Activated CD8-positive, alpha-beta memory T cell treated with anti-CD3 and anti-CD28 coated beads for 48 hours (primary cell): ENCODE results near the gene BCL6B.

ENCODE experiments used
- DNase-seq, 3 experiments: peaks; one replicate each; pipeline ENCODE4 v3.0.0-alpha.2; 2020; ENCODE audit warnings: low read depth in 2 of 3, low spot score in 2 of 3

BCL6B gene

DNA sequence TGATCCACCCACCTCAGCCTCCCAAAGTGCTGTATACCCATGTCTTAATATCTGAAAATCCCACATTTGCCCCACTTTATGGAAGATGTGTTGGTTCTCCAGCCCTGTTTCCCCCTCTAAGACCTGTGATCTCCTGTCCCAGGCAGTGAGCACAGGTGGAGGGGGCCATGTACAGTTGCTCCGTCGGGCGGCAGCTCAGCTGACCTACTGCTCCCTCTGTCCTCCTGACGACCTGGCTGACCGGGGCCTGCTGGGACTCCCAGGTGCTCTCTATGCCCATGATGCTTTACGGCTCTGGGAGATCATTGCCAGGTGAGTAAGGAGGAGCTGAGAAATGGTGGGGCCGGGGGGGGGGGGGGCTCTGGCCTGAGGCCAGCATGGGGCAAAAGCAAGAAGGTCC is 17.1 kb upstream of the BCL6B start:
- DNase-seq = no peak

DNA sequence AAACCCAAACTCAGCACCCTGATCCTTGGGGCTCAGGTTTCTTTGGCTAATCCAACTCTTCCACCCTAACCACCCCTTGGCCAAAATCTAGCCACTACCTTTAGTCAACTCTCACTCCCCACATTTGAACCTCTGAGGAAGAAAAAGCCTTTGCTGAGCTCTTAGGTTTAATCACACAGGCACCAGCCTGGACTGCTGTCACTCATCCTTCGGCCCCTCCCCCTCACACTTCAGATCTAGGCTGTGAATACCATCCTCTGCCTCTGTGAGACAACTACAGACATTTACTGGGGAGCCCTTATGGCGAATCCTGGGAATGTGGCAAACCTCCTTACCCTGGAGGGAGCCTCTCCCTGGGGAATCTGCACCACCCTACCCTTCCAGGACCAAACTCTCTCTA is 15.7 kb upstream of the BCL6B start:
- no peak for DNase-seq

DNA sequence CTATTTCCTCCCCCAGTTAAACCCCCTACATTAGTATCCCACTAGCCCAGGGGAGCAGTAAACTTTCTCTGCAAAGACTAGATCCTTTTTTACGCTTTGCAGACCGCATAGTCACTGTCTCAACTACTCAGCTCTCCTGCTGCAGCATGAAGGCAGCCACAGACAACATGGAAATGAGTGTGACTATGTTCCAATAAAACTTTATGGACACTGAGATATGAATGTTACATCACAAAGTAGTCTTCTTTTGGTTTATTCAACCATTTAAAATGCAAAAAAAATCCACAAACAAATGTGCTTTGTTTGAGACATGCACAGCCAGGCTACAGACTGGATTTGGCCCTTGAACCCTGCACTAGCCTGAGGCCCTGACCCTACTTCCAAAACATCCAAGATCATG is 12.3 kb upstream of the BCL6B start:
- DNase-seq = no peak

DNA sequence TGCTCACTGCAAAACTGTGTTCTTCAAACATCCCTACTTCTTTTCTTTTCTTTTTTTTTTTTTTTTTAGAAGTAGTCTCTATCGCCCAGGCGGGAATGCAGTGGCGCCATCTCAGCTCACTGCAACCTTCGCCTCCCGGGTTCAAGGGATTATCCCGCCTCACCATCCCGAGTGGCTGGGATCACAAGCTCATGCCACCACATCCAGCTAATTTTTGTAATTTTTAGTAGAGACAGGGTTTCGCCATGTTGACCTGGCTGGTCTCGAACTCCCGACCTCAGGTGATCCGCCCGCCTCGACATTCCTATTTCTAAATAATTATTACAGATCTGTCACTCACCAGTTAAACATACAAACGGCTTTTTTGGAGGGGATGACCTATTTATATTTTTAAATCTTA is 11.4 kb upstream of the BCL6B start:
- DNase-seq = no peak

DNA sequence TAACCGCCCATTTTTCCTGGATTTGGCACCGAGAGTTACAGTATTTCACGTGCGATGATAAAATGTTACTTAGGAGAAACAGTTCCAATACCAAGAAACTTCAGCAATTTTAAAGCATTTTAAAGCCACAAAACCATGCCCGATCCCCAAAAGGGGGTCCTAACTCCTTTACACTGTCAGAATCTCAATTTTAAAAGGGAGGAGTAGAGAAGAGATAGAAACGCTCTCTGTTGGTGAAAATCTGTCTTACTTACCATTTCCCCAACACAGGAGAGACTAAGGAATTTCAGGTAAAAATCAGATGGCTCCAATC is 11.0 kb upstream of the BCL6B start:
- DNase-seq = no peak

DNA sequence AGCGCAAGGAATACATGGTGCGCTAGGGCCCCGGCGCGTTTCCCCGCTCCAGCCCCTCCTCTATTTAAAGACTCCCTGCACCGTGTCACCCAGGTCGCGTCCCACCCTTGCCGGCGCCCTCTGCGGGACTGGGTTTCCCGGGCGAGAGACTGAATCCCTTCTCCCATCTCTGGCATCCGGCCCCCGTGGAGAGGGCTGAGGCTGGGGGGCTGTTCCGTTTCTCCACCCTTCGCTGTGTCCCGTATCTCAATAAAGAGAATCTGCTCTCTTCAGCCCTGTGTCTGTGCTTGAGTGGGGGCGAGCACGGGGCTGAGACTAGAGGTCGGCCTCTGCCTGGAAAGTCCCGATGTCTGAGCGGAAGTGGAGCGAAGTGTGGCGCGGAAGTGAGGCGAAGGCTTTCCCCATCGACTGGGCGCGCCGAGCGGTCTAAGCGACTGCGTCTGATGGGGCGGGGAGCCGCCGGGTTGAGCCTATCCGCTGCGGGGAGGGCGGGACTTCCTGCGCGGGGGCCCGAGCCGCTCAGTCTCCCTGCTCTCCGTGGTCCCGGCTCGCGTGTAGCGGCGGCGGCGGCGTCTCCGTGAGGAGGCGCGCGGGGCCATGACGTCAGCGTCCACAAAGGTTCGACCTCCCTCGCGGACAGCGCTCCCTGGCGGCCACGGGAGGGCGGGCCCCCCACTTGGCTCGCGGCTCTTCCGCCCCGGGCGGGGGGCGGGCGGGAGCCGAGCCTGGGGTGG is 8.4 kb upstream of the BCL6B start:
- peak; percentile 87 to 90 (median 90) for DNase-seq

DNA sequence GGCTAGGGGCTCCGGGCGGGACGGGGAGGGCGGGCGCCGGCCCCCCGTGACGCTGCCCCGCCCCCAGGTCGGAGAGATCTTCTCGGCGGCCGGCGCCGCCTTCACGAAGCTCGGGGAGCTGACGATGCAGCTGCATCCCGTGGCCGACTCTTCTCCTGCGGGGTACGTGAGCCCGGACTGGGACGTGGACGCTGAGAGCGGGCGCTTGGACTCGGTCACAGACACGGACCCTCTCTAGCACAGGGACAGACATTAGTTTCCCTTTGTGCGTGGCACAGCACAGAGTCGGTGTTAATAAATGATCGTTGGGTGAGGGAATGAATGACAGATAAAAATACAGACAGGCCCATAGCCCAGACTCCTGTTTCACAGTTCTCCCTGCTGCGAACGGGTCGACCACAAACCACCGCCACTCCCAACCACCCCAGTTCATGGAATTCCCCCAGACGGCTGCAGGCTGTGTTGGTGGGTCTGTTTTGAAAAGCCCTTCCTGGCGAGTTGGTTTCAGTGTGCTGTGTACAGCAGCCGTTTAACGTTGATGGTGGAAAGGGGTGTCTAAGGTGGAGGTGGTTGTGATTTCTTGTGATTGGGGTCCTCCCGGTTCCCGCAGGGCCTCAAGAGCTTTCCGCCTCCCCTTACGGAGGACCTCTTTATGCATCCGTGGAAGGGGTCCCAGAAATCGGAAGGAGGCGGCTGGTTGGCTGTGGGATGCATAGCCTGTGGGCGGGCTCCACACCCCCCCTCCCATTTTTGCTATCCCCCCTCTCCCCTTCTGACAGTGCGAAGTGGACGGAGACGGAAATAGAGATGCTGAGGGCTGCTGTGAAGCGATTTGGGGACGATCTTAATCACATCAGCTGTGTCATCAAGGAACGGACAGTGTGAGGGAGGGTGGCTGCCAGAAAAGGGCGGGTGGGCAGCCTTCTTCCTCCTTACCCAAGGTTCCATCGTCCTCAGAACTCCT is 7.6 kb upstream of the BCL6B start:
- DNase-seq = peak in 2 of 3 experiments; percentile 50 to 75

DNA sequence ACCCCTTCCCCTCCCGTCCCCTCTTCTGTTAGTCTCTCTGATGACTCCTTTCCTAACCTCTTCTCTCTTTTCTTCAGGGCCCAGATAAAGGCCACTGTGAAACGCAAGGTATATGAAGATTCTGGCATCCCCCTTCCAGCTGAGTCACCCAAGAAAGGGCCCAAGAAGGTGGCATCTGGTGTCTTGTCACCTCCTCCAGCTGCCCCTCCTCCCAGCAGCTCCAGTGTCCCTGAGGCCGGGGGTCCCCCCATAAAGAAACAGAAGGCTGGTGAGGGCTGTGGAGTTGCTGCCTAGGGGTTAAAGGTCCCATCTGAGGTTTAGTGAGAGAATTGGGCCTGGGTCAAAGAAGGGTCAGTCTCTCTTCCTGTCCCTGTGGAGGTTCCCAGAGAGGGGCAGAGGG is 6.4 kb upstream of the BCL6B start:
- DNase-seq = no peak

DNA sequence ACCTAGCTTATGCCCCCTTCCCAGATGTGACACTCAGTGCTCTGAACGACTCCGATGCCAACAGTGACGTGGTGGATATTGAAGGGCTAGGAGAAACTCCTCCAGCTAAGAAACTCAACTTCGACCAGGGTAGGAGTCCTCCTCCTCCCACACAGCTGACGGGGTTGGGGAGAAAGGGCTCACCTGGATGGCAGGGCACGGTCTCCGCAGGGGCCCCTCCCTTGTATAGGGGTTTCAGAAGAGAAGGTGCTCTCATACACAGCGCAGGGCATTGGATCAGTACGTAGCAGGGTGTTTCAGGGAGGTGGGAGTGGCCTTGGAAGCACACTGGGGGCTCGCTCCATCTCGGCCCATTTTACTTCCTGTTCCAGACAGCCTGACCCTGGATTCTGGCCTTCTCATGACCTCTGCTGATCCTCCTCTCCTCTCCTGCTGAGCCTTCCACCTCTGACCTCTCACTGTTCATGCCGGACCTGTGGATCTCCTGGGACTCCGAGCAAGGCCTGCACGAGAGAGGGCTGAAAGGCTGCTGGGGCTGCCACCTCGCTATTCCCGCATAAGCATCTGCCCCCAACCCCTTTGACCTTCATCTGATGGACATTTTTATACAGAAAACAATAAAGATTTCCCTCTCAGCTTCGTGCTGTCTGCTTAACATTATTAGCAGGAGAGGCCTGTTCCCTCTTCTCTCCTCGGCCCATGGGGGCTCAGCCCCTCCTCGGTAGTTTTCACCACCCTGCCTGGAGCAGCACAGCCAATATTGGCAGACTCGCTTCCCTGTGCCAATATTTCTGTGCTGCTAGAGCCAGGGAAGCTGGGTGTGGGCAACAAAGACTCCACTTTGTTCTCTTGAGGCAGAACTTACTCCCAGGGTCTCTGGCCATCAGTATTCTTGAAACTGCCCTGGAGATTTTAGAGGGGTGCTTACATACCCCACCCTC is 5.7 kb upstream of the BCL6B start:
- no peak for DNase-seq

DNA sequence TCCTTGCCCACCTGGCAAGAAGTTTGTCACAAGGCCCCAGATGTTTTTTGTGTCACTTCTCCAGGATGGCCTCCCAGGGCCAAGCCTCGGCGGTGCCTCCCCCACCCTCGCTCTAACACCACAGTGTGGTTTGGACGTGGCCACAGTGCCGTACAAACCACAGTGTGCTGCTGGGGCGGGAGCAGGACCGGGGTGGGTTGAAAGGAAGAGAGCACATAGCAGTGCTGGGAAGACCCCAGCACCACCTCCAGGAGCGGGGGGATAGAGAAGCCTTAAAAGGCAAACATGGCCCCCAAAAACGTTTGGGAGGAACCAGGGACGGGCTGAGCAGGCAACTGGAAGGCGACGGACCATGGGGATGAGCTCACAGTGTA is 5.0 kb upstream of the BCL6B start:
- DNase-seq = no peak

DNA sequence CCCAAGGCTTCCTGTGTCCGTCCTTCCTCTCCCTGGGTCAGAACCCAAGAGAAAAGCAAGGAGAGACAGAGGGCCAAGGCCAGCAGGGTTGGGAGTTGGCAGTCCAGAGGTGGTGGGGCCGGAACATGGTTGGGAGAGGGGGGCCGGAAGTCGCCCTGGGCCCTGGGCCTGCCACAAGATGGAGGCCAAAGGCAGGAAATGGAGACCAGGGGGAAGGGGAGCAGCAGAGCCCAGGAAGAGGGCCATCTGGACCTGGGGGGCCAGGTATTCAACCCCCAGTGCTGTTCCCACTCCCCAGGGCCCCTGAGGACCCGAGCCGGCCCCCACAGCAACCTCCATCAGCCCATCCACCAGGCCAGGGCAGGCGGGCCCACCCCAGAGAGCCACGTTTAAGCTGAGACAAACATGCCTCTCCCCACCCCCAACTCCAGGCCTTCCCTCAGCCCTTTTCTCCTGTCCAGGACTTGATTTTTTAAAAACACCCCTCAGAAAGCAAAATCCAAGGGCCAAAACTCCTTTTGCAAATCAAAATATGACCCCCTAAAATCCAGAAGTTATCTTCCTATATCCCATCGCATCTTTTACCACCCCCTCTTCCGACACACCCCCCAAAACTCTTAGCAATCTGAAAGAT is 4.4 kb upstream of the BCL6B start:
- DNase-seq = no peak

DNA sequence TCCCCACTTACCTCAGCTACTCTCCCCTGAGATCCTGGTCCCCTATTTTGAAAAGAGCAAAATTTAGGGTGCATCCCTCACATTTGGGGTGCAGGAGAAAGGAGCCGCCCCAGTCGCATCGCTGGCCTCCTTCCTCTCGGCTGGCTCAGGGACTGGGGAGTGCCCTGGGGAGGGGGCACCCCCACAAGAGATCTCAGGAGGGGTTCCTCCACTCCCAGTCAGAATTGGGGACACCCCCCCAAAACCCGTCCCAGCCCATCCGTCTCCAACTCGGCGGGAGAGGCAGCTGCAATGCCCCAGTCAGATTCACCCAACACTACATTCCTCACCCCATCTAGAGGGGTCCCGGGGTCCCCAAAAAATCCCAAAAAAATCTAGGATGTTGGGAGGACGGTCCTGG is 3.5 kb upstream of the BCL6B start:
- no peak for DNase-seq

DNA sequence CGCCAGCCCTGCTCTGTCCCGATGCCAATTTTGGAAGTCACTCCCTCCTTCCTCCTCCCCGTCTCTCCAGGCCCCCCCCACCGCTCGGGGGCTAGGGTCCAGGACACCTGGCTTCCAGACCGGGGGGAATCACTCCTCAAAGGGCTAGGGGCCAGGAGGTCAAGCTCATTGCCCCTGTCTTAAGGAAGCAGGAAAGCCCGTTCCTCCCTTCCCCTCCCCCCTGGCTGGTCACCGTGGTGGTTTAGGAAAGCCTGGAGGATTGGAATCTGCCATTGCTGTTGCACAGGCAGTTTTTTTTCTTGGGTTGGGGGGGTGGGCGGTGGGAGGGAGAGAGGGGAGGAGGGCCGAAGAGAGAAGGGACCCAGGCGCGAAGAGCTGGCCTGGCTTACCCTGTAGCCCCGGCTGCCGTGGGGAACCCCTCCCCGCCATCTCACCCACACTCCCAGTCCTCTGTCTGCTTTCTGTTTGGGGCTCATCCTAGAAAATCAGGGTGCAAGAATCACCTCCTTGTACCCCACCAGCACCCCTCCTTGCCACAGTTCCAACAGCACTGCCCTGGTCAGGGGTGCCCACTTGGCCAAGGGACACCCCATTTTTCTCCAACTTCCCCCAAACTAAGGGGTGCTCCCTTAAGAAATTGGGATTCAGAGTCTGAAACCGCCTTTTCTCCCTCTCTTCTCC is 2.9 kb upstream of the BCL6B start:
- DNase-seq = no peak

DNA sequence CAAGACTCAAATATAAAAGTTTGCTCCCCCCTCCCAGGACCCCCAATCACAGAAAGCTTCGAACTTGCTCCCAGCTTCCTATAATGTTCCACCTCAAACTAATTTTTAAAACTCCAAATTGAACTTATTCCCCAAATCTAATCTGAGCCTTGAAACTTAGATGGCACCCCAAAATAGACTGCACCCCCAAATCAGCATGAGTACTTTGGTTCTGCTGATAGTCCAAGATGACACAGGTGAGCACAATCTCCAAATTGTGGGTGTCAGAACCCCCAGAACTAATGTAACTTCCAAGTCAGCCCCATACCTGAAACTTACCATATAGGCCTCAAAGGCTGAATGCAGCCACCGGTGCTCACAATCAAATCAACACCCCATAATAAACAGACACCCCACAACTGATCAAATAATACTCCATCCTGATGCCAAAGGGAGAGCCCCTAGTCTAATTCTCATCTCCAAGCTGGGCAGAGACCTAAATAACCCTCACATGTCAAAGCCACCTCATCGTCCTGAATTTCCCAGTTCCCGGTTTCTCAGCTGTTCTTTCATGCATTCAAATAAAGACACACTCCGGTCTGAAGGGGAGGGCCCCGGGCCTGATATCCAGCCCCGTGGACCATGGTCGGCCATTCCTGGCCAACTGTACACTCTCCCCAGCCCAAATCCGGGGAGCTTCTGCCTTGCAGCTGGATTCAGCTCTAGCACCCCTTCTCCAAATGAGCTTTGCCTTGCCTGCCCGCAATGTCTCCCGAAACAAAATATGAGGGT is 1.8 kb upstream of the BCL6B start:
- no peak for DNase-seq

DNA sequence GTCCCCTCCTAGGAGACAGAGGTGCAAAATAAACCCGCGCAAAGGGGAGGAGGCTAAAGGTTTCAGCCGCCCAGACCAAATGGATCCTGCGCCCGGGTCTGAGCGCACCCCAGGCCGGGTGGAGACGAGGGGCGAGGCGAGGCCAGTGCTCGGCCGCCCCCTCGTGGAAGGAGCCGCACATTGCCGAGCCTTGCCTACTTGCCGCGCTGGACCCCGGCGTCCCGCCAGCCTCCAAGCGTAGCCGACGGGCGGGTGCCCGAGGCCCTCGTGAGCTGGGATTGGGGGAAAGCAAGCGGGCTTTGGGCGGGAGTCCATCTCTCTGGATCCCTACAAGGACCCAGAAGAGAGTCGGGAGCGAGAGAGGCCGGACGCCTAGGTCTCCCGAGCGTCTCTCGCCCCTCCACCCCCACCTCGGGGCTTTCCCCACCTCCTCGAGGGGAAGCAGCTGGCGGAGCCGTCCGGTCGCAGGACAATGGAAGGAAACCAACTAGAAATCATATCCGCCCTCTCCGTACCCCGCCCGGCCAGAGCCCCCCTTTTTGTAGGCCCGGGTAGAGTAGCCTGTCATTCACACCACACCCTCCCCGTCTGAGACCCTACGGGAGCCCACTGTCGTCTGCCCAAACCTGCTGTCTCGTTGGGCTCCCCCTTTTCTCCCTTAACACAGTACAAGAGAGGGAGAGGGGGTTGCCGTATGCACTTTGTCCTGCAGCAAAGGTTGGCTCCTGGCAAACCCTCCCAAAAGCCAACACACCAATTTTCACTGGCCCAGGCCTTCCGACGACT is 664 bp upstream of the BCL6B start:
- peak in 2 of 3 experiments; percentile 74 to 75 for DNase-seq

DNA sequence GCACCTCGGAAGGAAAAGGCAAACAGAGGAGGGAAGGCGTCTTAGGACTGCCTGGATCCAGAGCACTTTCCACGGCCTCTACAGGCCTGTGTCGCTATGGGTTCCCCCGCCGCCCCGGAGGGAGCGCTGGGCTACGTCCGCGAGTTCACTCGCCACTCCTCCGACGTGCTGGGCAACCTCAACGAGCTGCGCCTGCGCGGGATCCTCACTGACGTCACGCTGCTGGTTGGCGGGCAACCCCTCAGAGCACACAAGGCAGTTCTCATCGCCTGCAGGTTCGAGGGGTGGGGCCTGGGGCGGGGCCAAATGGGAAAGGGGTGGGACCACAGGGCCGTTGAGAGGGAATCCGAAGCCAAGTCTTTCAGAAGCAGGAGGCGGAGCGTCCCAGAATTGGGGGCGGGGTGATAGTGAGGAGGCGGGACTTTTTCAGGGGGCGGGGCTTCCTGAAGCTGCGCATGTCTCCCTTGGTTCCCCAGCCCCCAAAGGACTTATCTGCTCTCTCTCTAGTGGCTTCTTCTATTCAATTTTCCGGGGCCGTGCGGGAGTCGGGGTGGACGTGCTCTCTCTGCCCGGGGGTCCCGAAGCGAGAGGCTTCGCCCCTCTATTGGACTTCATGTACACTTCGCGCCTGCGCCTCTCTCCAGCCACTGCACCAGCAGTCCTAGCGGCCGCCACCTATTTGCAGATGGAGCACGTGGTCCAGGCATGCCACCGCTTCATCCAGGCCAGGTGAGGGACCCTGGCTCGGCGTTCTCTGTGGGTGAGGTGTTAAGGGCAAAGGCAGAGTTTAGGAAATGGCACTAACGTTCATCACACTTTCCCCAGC is 939 bp downstream of the BCL6B start:
- DNase-seq = peak in 2 of 3 experiments; percentile 87 to 93

DNA sequence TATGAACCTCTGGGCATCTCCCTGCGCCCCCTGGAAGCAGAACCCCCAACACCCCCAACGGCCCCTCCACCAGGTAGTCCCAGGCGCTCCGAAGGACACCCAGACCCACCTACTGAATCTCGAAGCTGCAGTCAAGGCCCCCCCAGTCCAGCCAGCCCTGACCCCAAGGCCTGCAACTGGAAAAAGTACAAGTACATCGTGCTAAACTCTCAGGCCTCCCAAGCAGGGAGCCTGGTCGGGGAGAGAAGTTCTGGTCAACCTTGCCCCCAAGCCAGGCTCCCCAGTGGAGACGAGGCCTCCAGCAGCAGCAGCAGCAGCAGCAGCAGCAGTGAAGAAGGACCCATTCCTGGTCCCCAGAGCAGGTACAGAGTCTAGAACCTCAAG is 1.5 kb downstream of the BCL6B start:
- DNase-seq = no peak

DNA sequence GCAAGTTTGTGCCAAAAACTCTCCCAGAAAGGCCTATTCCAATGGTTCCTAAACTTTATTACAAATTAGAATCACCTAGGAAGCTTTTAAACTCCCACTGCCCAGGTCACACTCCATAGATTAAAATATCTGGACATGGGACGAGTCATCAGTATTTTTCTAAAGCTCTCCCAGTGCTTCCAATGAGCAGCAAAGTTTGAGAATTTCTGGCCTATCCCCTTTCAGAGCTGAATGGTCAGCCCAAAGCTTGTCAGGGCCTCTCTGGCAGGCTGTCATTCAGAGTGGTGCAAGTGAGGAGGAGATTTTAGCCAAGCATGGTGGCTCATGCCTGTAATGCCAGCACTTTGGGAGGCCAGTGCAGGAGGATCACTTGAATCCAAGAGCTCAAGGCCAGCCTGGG is 2.4 kb downstream of the BCL6B start:
- DNase-seq = no peak
